AG08395 (cell line): ENCODE measurements around the gene SHC2.

Source experiments
- DNase-seq: peaks from one replicate; pipeline ENCODE4 v3.0.0; 2012; ENCODE audit warnings: mixed read lengths, low spot score

Gene SHC2

GRCh38 chr19:460877-461720, at the start of gene SHC2:
TSS of gene SHC2 (minus strand) at chr19:461033. CDS start at chr19:460996, 37 bp downstream.
- no peak for DNase-seq

GRCh38 chr19:508204-509150, 47.6 kb upstream of the SHC2 start:
- DNase-seq, result no peak

- DNase-seq, result peak; percentile 81
These were observed 46.7 kb upstream of the SHC2 start, which contains the start of gene TPGS1 for GRCh38 chr19:507286-508203. TSS of gene TPGS1 (plus strand) at chr19:507497. CDS start at chr19:507507, 10 bp downstream.

- peak; percentile 100 for DNase-seq
These were observed 45.8 kb upstream of the SHC2 start for GRCh38 chr19:506404-507285.

- DNase-seq, result no peak
These were observed 43.8 kb upstream of the SHC2 start for GRCh38 chr19:504616-505015.

- no peak for DNase-seq
These were observed 40.8 kb upstream of the SHC2 start for GRCh38 chr19:501646-502045.

- no peak for DNase-seq
These were observed 38.3 kb upstream of the SHC2 start for GRCh38 chr19:498977-499623.

- no peak for DNase-seq
These were observed 37.7 kb upstream of the SHC2 start for GRCh38 chr19:498511-498891.

GRCh38 chr19:497869-498510, 37.2 kb upstream of the SHC2 start:
- DNase-seq, result no peak

- no peak for DNase-seq
These were observed 36.6 kb upstream of the SHC2 start for GRCh38 chr19:497491-497868.

GRCh38 chr19:496986-497385, 36.2 kb upstream of the SHC2 start:
- DNase-seq, result no peak

- DNase-seq, result no peak
These were observed 35.4 kb upstream of the SHC2 start, which contains the start of gene MADCAM1 for GRCh38 chr19:496112-496665. TSS of gene MADCAM1 (plus strand) at chr19:496486. CDS start at chr19:496500, 14 bp downstream.

GRCh38 chr19:495402-496111, 34.7 kb upstream of the SHC2 start:
- peak; percentile 37 for DNase-seq

- DNase-seq, result no peak
These were observed 34.2 kb upstream of the SHC2 start for GRCh38 chr19:495081-495401.

- no peak for DNase-seq
These were observed 33.6 kb upstream of the SHC2 start for GRCh38 chr19:494171-495080.

GRCh38 chr19:493391-494170, 32.7 kb upstream of the SHC2 start:
- no peak for DNase-seq

GRCh38 chr19:492091-492531, 31.3 kb upstream of the SHC2 start:
- DNase-seq, result no peak
